Activated CD8-positive, alpha-beta memory T cell treated with anti-CD3 and anti-CD28 coated beads, Interleukin-2, amount 50 U/mL, for 4 hours (primary cell): ENCODE data around the gene DCLK2.

Experiments
- DNase-seq: peaks from one replicate; pipeline ENCODE4 v3.0.0-alpha.2; 2020

DCLK2 gene

GRCh38 chr4:150283689-150284088 is 205.4 kb downstream of the DCLK2 start:
- DNase-seq = no peak

- no peak for DNase-seq
Observed at GRCh38 chr4:150286656-150287055, 208.4 kb downstream of the DCLK2 start.

GRCh38 chr4:150289198-150289597 is 211.0 kb downstream of the DCLK2 start:
- no peak for DNase-seq

- no peak for DNase-seq
Observed at GRCh38 chr4:150289881-150290280, 211.6 kb downstream of the DCLK2 start.

GRCh38 chr4:150297861-150298474 is 219.7 kb downstream of the DCLK2 start:
- DNase-seq = no peak

GRCh38 chr4:150299816-150300215 is 221.6 kb downstream of the DCLK2 start:
- no peak for DNase-seq

GRCh38 chr4:150302553-150302952 is 224.3 kb downstream of the DCLK2 start:
- no peak for DNase-seq

- no peak for DNase-seq
Observed at GRCh38 chr4:150305995-150306394, 227.8 kb downstream of the DCLK2 start.

- DNase-seq = no peak
Observed at GRCh38 chr4:150306719-150307118, 228.5 kb downstream of the DCLK2 start.
